SK-N-SH (cell line): Measurements from ENCODE around the gene EPB41L4B.

Experiments used
- CHD2 ChIP-seq: fragments of 150-350 bp; IDR thresholded peaks from 2 replicates; pipeline ENCODE4 v1.6.1; 2018; ENCODE audit warnings: low read length; ENCODE audit not compliant: partially characterized antibody
- EP300 ChIP-seq, 2 experiments: IDR thresholded peaks; 2 replicates each; pipeline versions ENCODE4 v1.4.0 to v1.6.1; 2012; ENCODE audit warnings: borderline replicate concordance in 1 of 2, low read depth in 1 of 2, low read length in 1 of 2
- FOXJ3 ChIP-seq: sonication (generic); formaldehyde crosslinking; IDR thresholded peaks from 2 replicates; pipeline ENCODE4 v1.5.1; 2020; ENCODE audit warnings: mild to moderate bottlenecking, missing genetic modification reagents
- FOXM1 ChIP-seq: IDR thresholded peaks from 2 replicates; pipeline ENCODE4 v1.4.0; 2012; ENCODE audit warnings: low read depth, mild to moderate bottlenecking
- GABPA ChIP-seq: IDR thresholded peaks from 2 replicates; pipeline ENCODE4 v1.4.0; 2012; ENCODE audit warnings: low read depth, mild to moderate bottlenecking
- POLR2AphosphoS5 ChIP-seq: IDR thresholded peaks from 2 replicates; pipeline ENCODE4 v1.6.1; 2012; ENCODE audit warnings: low read depth, low read length
- RAD21 ChIP-seq: IDR thresholded peaks from 2 replicates; pipeline ENCODE4 v1.6.1; 2012; ENCODE audit warnings: mild to moderate bottlenecking, low read length
- TF ChIP-seq, protein P1 (sequence below): fragments of 200-600 bp; sonication (generic); IDR thresholded peaks from 2 replicates; pipeline ENCODE4 v1.6.1; 2017; ENCODE audit warnings: antibody characterized with exemption, mild to moderate bottlenecking, moderate library complexity
- TF ChIP-seq, protein P2 (sequence below): IDR thresholded peaks from 2 replicates; pipeline ENCODE4 v1.6.1; 2012; ENCODE audit warnings: mild to moderate bottlenecking, low read depth, low read length, moderate library complexity
- TF ChIP-seq, protein P3 (sequence below): IDR thresholded peaks from 2 replicates; pipeline ENCODE4 v1.4.0; 2012; ENCODE audit warnings: low read depth
- TF ChIP-seq, protein P4 (sequence below): IDR thresholded peaks from 2 replicates; pipeline ENCODE4; 2012
- TF ChIP-seq, protein P5 (sequence below): IDR thresholded peaks from 2 replicates; pipeline ENCODE4 v1.4.0; 2012; ENCODE audit warnings: low read depth, borderline replicate concordance

DNA sequence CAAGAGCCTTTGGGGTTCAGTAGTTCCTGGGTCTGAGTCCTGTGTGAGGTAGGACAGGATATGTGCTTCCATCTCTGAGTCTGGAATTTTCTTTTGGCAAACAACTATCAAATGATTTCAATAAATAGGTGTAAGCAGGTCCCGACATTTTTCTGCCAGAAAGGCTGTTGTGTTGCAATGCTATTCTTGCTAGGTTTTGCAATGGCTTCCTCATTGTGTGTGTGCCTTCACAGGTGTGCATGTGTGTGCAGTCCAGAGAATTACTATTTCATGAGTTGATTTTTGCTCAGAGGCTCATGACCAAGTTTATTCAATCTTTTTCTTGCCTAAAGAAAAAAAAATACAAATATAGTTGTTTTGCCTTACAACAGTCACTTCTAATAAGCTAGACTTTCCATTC is 89.3 kb downstream of the EPB41L4B start:
- TF ChIP-seq EP300 (IDR thresholded peaks at IDR 0.05; ENCODE audit: borderline replicate concordance in 1 of 2, low read depth in 1 of 2, low read length in 1 of 2) (no peak), GABPA (no peak), CHD2 (no peak), FOXJ3 (CRISPR knock-in tag) (no peak), POLR2AphosphoS5 (no peak), FOXM1 (no peak), RAD21 (no peak)
- TF ChIP-seq, protein P1, sequence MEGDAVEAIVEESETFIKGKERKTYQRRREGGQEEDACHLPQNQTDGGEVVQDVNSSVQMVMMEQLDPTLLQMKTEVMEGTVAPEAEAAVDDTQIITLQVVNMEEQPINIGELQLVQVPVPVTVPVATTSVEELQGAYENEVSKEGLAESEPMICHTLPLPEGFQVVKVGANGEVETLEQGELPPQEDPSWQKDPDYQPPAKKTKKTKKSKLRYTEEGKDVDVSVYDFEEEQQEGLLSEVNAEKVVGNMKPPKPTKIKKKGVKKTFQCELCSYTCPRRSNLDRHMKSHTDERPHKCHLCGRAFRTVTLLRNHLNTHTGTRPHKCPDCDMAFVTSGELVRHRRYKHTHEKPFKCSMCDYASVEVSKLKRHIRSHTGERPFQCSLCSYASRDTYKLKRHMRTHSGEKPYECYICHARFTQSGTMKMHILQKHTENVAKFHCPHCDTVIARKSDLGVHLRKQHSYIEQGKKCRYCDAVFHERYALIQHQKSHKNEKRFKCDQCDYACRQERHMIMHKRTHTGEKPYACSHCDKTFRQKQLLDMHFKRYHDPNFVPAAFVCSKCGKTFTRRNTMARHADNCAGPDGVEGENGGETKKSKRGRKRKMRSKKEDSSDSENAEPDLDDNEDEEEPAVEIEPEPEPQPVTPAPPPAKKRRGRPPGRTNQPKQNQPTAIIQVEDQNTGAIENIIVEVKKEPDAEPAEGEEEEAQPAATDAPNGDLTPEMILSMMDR = no peak
- TF ChIP-seq, protein P2, sequence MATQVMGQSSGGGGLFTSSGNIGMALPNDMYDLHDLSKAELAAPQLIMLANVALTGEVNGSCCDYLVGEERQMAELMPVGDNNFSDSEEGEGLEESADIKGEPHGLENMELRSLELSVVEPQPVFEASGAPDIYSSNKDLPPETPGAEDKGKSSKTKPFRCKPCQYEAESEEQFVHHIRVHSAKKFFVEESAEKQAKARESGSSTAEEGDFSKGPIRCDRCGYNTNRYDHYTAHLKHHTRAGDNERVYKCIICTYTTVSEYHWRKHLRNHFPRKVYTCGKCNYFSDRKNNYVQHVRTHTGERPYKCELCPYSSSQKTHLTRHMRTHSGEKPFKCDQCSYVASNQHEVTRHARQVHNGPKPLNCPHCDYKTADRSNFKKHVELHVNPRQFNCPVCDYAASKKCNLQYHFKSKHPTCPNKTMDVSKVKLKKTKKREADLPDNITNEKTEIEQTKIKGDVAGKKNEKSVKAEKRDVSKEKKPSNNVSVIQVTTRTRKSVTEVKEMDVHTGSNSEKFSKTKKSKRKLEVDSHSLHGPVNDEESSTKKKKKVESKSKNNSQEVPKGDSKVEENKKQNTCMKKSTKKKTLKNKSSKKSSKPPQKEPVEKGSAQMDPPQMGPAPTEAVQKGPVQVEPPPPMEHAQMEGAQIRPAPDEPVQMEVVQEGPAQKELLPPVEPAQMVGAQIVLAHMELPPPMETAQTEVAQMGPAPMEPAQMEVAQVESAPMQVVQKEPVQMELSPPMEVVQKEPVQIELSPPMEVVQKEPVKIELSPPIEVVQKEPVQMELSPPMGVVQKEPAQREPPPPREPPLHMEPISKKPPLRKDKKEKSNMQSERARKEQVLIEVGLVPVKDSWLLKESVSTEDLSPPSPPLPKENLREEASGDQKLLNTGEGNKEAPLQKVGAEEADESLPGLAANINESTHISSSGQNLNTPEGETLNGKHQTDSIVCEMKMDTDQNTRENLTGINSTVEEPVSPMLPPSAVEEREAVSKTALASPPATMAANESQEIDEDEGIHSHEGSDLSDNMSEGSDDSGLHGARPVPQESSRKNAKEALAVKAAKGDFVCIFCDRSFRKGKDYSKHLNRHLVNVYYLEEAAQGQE = no peak
- TF ChIP-seq, protein P3, sequence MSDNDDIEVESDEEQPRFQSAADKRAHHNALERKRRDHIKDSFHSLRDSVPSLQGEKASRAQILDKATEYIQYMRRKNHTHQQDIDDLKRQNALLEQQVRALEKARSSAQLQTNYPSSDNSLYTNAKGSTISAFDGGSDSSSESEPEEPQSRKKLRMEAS = no peak
- TF ChIP-seq, protein P4, sequence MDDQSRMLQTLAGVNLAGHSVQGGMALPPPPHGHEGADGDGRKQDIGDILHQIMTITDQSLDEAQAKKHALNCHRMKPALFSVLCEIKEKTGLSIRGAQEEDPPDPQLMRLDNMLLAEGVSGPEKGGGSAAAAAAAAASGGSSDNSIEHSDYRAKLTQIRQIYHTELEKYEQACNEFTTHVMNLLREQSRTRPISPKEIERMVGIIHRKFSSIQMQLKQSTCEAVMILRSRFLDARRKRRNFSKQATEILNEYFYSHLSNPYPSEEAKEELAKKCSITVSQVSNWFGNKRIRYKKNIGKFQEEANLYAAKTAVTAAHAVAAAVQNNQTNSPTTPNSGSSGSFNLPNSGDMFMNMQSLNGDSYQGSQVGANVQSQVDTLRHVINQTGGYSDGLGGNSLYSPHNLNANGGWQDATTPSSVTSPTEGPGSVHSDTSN = no peak
- TF ChIP-seq, protein P5, sequence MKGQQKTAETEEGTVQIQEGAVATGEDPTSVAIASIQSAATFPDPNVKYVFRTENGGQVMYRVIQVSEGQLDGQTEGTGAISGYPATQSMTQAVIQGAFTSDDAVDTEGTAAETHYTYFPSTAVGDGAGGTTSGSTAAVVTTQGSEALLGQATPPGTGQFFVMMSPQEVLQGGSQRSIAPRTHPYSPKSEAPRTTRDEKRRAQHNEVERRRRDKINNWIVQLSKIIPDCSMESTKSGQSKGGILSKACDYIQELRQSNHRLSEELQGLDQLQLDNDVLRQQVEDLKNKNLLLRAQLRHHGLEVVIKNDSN = no peak
